Pancreas (tissue), 10 donors: ENCODE data around the gene DRAP1. TPM values are rescaled to one million over a fixed set of nuclear protein-coding genes. Genes with fewer than 3 reads are reported as not detected.

Experiments used
- ATAC-seq, 4 donors: fragments of 200-7000 bp; cut with Tn5 transposase; one replicate each; pipeline versions ENCODE4 v1.8.0 to v1.9.1; 2020; ENCODE audit warnings: mild to moderate bottlenecking in 4 of 4, moderate library complexity in 4 of 4
- DNase-seq, 6 donors: peaks; one replicate each; pipeline ENCODE4 v3.0.0-alpha.2; 2020
- FAIRE-seq: peaks from 2 replicates; lab custom pipeline; 2012; peaks lifted over from hg19 to GRCh38; lab: Jason Lieb, UNC
- H3K27ac ChIP-seq, 4 donors: fragments of 200-600 bp; sonication (generic); 1 replicate in 3 of 4; 2 replicates in 1 of 4; pipeline versions ENCODE4 v1.5.0 to v1.8.0; 2020
- H3K27me3 ChIP-seq, 4 donors: fragments of 200-600 bp; one replicate each; pipeline ENCODE4 v1.8.0; 2021
- H3K36me3 ChIP-seq, 3 donors: fragments of 200-600 bp; sonication (generic) in 1 of 3; one replicate each; pipeline versions ENCODE4 v1.5.0 to v1.8.0; 2020 to 2021
- H3K4me1 ChIP-seq, 3 donors: fragments of 200-600 bp; one replicate each; pipeline ENCODE4 v1.8.0; 2021
- H3K4me3 ChIP-seq, 4 donors: fragments of 200-600 bp; sonication (generic) in 2 of 4; one replicate each; pipeline versions ENCODE4 v1.5.0 to v1.8.0; 2020 to 2021
- H3K9me3 ChIP-seq, 4 donors: fragments of 200-600 bp; one replicate each; pipeline ENCODE4 v1.8.0; 2021
- CTCF ChIP-seq, 4 donors: fragments of 200-600 bp; sonication (generic) in 3 of 4; IDR thresholded peaks; one replicate each; pipeline versions ENCODE4 v1.5.0 to v1.8.0; 2021; ENCODE audit warnings: antibody characterized with exemption in 4 of 4
- WGBS, 2 donors: extraction: QIAGEN DNeasy Blood & Tissue Kit; methylation state at CpG; one replicate each; pipeline ENCODE4 v1.1.7; 2013; 5-methylcytosine and 5-hydroxymethylcytosine counted together
- intact Hi-C, 3 donors: fragments of 100-400 bp; cut with DNase I; formaldehyde crosslinking; loops; one replicate each; pipeline versions ENCODE4 v1.11.1 to v1.14.2; 2022
- polyA plus RNA-seq, 2 donors: library from polyadenylated mRNA; stranded (reverse); fragments of 200-250 nt; gene quantifications; one replicate each; pipeline ENCODE4 v1.2.3, GENCODE V29; 2013
- total RNA-seq, 6 donors: library from RNA; stranded (reverse); fragmentation: NEBNext Ultra II Directional in 4 of 6; extraction: Animal tissue kit (Norgen Biotek cat#: 25700) in 4 of 6; gene quantifications; one replicate each; pipeline versions ENCODE4 v1.2.1 to v1.2.4, GENCODE V29; 2021 to 2023
- donor health status: healthy with polysubstance abuse.
- donor health status: DM: no; HTN: no; CAD: no; lungs with moderate emphysema.
- donor health status: DM: no; HTN: no; CAD: no.
- donor health status: control.
- donor health status: control.
- donor health status: Bipolar disorder and iron deficiency.
- donor health status: DM: yes; HTN: yes; CAD: no.
- donor health status: DM: no; HTN: no; CAD: no.
- donor health status: DM: no; HTN: no; CAD: no.
- donor health status: DM: yes; HTN: yes; CAD: no.

Gene DRAP1
- total and polyA plus RNA-seq, 8 donors = 20.4 to 58.8 (median 27.2) TPM

- peak within 1 kb of the TSS in 2 of 4 donors; percentile 13 to 34 for H3K27ac ChIP-seq
- DNase-seq = peak; percentile 81 to 94 (median 89)
- WGBS, 2 donors = 2% methylated on average over 61 to 80 of the region's 80 CpGs
- H3K4me1 ChIP-seq = peaks cover 0 to 8% (median 7%) of the 10 kb centered on the region in 3 donors
- intact Hi-C loops = no loop called here
- no peak for TF ChIP-seq CTCF (IDR thresholded peaks at IDR 0.05)
- H3K27me3 ChIP-seq = no peaks in the 10 kb centered on the region
- FAIRE-seq = no peak
- peak within 1 kb of the TSS; percentile 20 to 53 (median 34) for H3K4me3 ChIP-seq
- H3K36me3 ChIP-seq = no peaks in the 10 kb centered on the region
- no peaks in the 10 kb centered on the region for H3K9me3 ChIP-seq
- peak; percentile 89 to 96 (median 92) for ATAC-seq
Measured at GRCh38 chr11:65900125-65900898, 18.9 kb upstream of the DRAP1 start, which contains the start of gene FOSL1. FOSL1 (minus strand) TSS chr11:65900388; CDS start chr11:65900339, 49 bp downstream.

GRCh38 chr11:65900899-65901180 lies 18.4 kb upstream of the DRAP1 start:
- no peak for TF ChIP-seq CTCF (IDR thresholded peaks at IDR 0.05)
- ATAC-seq = no peak
- DNase-seq = no peak
- Histone ChIP-seq H3K27ac (no peak overlapping the region), H3K36me3 (no peaks in the 10 kb centered on the region), H3K4me1 (peaks cover 0 to 8% (median 7%) of the 10 kb centered on the region in 3 donors), H3K4me3 (peak overlapping the region in 2 of 4 donors; percentile 46 to 53), H3K9me3 (no peaks in the 10 kb centered on the region), H3K27me3 (no peaks in the 10 kb centered on the region)
- intact Hi-C loops = no loop called here
- 73% methylated on average over 11 of the region's 11 CpGs for WGBS, 2 donors
- no peak for FAIRE-seq

GRCh38 chr11:65903068-65903481 lies 16.2 kb upstream of the DRAP1 start:
- H3K36me3 ChIP-seq = no peaks in the 10 kb centered on the region
- intact Hi-C loops = no loop called here
- H3K9me3 ChIP-seq = no peaks in the 10 kb centered on the region
- no peak for TF ChIP-seq CTCF (IDR thresholded peaks at IDR 0.05)
- 30 to 44% methylated on average over 5 of the region's 5 CpGs for WGBS, 2 donors
- H3K4me1 ChIP-seq = peaks cover 0 to 8% (median 7%) of the 10 kb centered on the region in 3 donors
- ATAC-seq (no peak), DNase-seq (no peak), FAIRE-seq (no peak)
- H3K27ac ChIP-seq = no peak overlapping the region
- no peaks in the 10 kb centered on the region for H3K27me3 ChIP-seq
- H3K4me3 ChIP-seq = no peak overlapping the region

GRCh38 chr11:65903715-65904114 lies 15.5 kb upstream of the DRAP1 start:
- DNase-seq = no peak
- Histone ChIP-seq H3K4me1 (peaks cover 0 to 8% (median 7%) of the 10 kb centered on the region in 3 donors), H3K36me3 (no peaks in the 10 kb centered on the region), H3K4me3 (no peak overlapping the region), H3K9me3 (no peaks in the 10 kb centered on the region), H3K27me3 (no peaks in the 10 kb centered on the region), H3K27ac (no peak overlapping the region)
- intact Hi-C loops = no loop called here
- FAIRE-seq = no peak
- WGBS, 2 donors = 59 to 65% methylated on average over 8 of the region's 8 CpGs
- ATAC-seq = no peak
- no peak for TF ChIP-seq CTCF (IDR thresholded peaks at IDR 0.05)

GRCh38 chr11:65906602-65907001 lies 12.6 kb upstream of the DRAP1 start:
- no peak for FAIRE-seq

More at GRCh38 chr11:65906602-65907001, 12.6 kb upstream of the DRAP1 start:
- no peaks in the 10 kb centered on the region for H3K36me3 ChIP-seq
- no peaks in the 10 kb centered on the region for H3K27me3 ChIP-seq
- H3K4me1 ChIP-seq = no peaks in the 10 kb centered on the region
- H3K9me3 ChIP-seq = no peaks in the 10 kb centered on the region
- DNase-seq (no peak), ATAC-seq (no peak)
- TF ChIP-seq CTCF (IDR thresholded peaks at IDR 0.05) = no peak
- no peak overlapping the region for H3K4me3 ChIP-seq
- H3K27ac ChIP-seq = no peak overlapping the region
- intact Hi-C loops = no loop called here
- 74 to 81% methylated on average over 5 of the region's 5 CpGs for WGBS, 2 donors
